ENCODE data around the gene LY6G6D.
"Not testable (repeated sequence)": the region's sequence is repeated elsewhere in the genome, so short reads cannot be mapped to it uniquely, and the experiment has no call there.

The LY6G6D gene

GRCh38 chr6:31691564-31692108 lies 23.5 kb upstream of the LY6G6D start:
- DNase-seq, result no peak

GRCh38 chr6:31692353-31692752 lies 22.8 kb upstream of the LY6G6D start:
- no peak for DNase-seq

DNA sequence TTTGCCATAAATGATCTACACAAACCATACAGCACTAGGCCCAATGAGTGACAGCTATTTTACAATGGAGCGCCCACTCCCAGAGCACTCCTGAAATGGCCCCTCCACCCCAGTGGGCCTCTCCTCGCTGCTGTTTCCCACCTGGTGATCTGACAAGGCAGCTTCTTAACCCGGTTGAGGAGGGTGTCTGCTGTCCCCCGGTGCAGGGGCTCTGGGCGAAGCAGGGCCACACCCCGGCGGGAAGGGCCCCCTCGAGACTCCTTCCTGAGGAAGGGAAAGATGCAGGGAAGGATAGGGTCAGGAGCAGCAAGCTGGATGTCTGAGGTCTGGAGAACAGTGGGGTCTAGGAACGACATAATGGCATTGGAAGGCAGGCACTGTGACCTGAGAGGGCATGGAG lies 22.3 kb upstream of the LY6G6D start:
- DNase-seq, result no peak

DNA sequence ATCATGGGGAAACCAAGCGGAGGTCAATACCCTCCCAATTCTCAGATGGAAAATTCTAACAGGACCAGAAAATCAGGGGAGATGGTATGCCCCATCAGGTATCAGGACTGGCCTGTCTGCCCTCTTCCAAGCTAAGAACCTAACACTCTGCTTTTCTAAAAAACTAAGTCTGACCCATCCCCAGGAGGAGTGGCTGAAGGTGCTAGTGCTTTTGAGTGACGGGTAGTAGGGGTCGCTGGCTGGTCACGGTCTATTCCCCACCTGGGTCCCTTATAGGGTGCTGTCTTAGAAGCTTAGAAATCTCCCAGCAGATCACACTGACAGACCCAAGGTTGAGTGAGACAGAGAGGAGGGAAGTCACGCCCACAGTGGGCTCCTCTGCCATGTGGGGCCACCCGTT lies 21.6 kb upstream of the LY6G6D start:
- DNase-seq, result no peak

GRCh38 chr6:31697555-31697954 lies 17.6 kb upstream of the LY6G6D start:
- no peak for DNase-seq

GRCh38 chr6:31700740-31701401 lies 14.3 kb upstream of the LY6G6D start:
- no peak for DNase-seq

- no peak for DNase-seq
Measured at GRCh38 chr6:31701666-31702404, 13.3 kb upstream of the LY6G6D start.

- peak in 1 of 58 donors; percentile 30 for DNase-seq
Measured at GRCh38 chr6:31702405-31702818, 12.7 kb upstream of the LY6G6D start.

DNA sequence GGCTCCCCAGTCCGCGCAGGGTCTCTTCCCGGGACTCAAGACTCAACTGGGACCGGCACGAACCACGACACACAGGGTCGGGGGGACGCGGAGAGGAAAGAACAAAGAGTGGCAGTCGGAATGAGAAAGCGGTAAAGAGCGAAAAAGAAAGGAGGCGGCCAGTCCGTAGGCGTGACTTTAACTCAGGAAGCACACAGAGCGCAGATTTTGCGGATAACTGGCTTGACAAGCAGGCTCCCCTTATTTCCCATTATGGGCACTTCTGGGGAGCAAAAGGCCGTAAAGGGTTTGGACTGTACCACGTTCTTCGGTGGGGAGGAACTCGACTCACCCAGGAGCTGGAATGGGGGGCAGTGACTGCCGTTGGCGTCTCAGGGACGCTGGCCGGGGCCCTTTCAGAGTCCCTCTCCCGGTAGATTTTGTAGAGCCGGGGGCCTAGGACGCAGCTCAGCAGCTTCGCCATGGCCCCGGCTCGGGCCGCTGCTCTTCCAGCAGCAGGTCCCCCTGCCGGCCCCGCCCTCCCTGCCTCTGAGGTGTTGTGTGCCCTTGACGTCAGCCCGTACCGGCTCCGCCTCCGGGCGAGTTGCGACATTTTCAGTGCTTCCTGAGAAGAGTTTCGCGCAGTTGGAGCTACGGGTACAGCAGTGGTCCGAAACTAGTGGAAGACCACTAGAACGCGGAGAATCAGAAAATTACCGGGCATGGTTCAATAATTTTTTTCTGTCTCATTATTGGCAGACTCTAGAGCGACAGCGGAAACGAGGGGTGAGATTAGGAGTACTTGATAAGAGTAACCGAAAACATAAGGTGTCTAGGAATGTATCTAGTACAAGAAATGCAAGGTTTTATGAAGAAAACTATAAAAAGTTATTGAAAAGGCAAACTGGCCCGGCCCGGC lies 12.1 kb upstream of the LY6G6D start, which contains the start of gene ABHD16A:
TSS of gene ABHD16A (minus strand) at position 506 of the 898 bp plus-strand sequence. CDS start at position 463, 43 bp downstream.
- peak; percentile 78 to 98 (median 96) for DNase-seq

- DNase-seq, result no peak
Measured at GRCh38 chr6:31705931-31706330, 9.2 kb upstream of the LY6G6D start.

DNA sequence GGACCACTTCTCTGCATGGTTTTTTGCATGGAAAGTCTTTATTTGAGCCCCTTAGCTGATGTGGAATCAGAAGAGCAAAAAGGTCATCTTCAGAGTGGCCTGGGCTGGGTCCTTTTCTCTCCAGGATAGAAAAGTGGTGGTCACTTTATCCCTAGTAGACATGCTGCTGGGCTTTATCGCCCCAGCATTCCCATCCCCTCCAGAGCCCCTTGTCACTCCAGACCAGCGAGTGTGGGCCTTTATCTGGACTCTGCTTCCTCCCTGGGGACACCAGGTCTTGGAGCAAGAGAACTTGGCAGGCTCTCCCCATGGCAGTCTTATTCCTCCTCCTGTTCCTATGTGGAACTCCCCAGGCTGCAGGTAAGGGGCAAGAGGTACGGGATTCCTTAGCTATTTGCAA lies 8.5 kb upstream of the LY6G6D start, which contains the start of gene LY6G6F:
TSS of gene LY6G6F (plus strand) at position 268 of the 400 bp plus-strand sequence. CDS start at position 309, 41 bp downstream.
- DNase-seq, result no peak

DNA sequence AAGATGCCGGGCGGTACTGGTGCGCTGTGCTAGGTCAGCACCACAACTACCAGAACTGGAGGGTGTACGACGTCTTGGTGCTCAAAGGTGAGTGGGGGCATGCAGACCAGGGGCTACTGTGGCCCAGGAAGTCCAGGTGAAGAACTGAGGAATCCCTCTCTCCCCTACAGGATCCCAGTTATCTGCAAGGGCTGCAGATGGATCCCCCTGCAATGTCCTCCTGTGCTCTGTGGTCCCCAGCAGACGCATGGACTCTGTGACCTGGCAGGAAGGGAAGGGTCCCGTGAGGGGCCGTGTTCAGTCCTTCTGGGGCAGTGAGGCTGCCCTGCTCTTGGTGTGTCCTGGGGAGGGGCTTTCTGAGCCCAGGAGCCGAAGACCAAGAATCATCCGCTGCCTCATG lies 7.4 kb upstream of the LY6G6D start:
- DNase-seq, result no peak

- DNase-seq, result no peak
Measured at GRCh38 chr6:31708224-31708623, 6.9 kb upstream of the LY6G6D start.

GRCh38 chr6:31709157-31709556 lies 6.0 kb upstream of the LY6G6D start:
- DNase-seq, result not testable (repeated sequence)

DNA sequence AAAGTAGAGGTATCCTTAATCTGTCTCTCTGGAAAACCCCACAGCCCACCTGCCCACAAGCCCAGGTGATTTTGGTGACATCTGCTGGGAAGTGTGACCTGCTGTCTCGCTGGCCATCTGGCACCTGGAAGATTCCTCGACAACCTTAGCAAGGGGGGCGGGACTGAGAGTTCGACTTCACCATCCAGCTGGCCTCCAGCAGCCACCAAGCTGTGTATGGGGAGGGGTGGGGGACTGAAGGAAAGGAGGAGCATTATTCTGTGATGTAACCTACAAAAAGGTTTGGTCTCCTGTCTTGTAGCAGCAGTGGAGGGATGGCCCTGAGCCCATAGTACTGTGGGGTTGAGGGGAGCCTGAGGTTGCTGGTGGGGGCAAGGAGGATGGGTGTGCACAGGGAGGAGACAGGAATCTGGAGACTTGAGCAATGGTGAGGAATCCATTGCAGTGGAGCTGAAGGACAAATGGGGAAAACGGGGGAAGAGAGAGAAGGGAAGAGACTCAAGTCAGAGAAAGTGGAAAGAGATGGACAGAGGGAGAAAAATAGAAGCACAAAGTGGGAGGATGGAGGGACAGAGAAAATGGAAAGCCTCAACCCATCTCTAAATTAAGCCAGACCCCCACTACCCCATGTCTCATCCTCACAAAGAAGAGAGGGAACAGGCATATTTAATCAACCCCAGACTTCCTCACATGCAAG lies 4.5 kb upstream of the LY6G6D start:
- DNase-seq, result no peak

- no peak for DNase-seq
Measured at GRCh38 chr6:31711233-31711632, 3.9 kb upstream of the LY6G6D start.

- DNase-seq, result no peak
Measured at GRCh38 chr6:31712296-31712695, 2.9 kb upstream of the LY6G6D start.

GRCh38 chr6:31713465-31713864 lies 1.7 kb upstream of the LY6G6D start:
- no peak for DNase-seq

- no peak for DNase-seq
Measured at GRCh38 chr6:31713991-31714684, 1.0 kb upstream of the LY6G6D start.
